Measurements from ENCODE around the gene DHRS11.

DNA sequence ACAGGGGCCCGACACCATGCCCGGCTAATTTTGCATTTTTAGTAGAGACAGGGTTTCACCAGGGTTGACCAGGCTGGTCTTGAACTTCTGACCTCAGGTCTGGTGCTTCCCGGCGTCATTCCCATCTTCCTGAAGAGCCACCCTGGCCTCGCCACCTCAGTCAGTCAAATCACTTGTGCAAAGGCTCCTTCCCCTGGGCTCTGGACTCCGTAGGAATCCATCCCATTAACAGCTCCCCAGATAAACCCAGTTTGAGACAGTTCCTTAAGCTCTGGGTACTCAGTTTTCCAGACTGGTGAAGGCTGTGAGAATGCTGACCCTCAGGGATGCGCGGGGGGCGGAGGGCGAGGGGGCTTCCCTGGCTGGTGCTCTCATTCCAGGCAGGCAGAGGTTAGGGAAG, 49.2 kb downstream of the DHRS11 start:
- TF ChIP-seq EZH2 (IDR thresholded peaks at IDR 0.05; ENCODE audit: borderline replicate concordance, insufficient read depth, low read length, poor library complexity, severe bottlenecking): no peak
- TF ChIP-seq CTCF (IDR thresholded peaks at IDR 0.05; ENCODE audit: poor library complexity, severe bottlenecking): no peak
- TF ChIP-seq, protein P1, sequence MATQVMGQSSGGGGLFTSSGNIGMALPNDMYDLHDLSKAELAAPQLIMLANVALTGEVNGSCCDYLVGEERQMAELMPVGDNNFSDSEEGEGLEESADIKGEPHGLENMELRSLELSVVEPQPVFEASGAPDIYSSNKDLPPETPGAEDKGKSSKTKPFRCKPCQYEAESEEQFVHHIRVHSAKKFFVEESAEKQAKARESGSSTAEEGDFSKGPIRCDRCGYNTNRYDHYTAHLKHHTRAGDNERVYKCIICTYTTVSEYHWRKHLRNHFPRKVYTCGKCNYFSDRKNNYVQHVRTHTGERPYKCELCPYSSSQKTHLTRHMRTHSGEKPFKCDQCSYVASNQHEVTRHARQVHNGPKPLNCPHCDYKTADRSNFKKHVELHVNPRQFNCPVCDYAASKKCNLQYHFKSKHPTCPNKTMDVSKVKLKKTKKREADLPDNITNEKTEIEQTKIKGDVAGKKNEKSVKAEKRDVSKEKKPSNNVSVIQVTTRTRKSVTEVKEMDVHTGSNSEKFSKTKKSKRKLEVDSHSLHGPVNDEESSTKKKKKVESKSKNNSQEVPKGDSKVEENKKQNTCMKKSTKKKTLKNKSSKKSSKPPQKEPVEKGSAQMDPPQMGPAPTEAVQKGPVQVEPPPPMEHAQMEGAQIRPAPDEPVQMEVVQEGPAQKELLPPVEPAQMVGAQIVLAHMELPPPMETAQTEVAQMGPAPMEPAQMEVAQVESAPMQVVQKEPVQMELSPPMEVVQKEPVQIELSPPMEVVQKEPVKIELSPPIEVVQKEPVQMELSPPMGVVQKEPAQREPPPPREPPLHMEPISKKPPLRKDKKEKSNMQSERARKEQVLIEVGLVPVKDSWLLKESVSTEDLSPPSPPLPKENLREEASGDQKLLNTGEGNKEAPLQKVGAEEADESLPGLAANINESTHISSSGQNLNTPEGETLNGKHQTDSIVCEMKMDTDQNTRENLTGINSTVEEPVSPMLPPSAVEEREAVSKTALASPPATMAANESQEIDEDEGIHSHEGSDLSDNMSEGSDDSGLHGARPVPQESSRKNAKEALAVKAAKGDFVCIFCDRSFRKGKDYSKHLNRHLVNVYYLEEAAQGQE (IDR thresholded peaks at IDR 0.05; ENCODE audit: borderline replicate concordance): no peak
- no peak for TF ChIP-seq RAD21 (conservative IDR thresholded peaks at IDR 0.05)
- TF ChIP-seq POLR2AphosphoS5 (IDR thresholded peaks at IDR 0.05): no peak
- TF ChIP-seq EP300 (conservative IDR thresholded peaks at IDR 0.05; ENCODE audit: poor library complexity, severe bottlenecking): no peak
- no peak for TF ChIP-seq MXI1 (conservative IDR thresholded peaks at IDR 0.05; ENCODE audit: poor library complexity, severe bottlenecking)
- TF ChIP-seq TAF1 (IDR thresholded peaks at IDR 0.05; ENCODE audit: low read depth): no peak
- no peak for TF ChIP-seq SMC3 (conservative IDR thresholded peaks at IDR 0.05; ENCODE audit: poor library complexity)
